ENCODE measurements around the gene FOXN1. TPM values are rescaled to one million over a fixed set of nuclear protein-coding genes. Genes with fewer than 3 reads are reported as not detected.

The FOXN1 gene
- total and polyA plus RNA-seq, 3 experiments from 2014 or later = not detected

DNA sequence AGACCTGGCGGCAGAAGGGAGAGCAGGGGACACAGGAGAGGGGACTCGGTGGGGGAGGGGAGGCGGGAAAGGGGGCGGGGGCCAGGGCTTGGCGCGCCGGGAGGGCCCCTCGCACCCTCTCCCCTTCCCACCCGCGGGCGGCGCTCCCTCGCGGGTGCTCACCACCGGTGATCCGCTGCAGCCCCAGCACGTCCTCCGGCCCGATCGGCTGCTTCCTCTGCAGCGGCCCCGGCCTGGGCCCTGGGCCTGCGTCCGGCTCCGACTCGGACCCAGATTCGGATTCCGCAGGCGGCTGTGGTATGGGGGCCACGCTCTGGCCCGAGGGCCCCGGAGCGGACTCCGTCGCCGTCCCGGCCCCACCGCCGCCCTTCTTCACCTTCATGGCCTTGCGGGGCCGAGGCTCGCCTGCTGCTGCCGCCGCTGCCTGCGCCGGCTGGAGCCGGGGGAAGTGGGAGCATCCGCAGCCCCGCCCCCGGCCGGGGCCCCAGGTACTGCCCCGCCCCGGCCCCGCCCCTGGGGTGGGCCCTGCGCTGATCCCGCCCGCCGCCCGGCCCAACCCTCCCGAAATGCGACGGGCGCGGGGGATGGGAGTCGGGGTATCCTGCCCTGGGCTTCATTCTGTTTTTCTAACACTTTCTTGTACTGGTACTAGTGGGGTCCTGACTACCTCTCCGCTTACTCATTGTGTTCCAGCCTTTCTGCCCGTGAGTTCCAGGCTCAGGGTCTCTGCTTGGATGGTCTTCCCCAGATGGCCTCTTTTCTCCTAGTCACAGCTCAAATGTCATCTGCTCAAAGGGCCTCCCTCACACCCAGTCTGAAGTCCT is 46.2 kb downstream of the FOXN1 start, which contains the start of gene UNC119:
UNC119 (minus strand) TSS at position 449 of the 824 bp plus-strand sequence; CDS start at position 382, 67 bp downstream.
- H3K36me3 Mint-ChIP-seq = peaks cover 7 to 51% (median 26%) of the 10 kb centered on the region in 3 donors
- ChIA-PET CTCF (interaction anchor here (0.9 to 3.4 kb wide), 2 partner anchors 19 to 593 kb away, joined by 3 to 13 read pairs; partner anchors contain the start of gene PIGS), POLR2A (interaction anchor here (0.6 kb wide), 1 partner anchor 48 kb away, joined by 4 read pairs; no protein-coding TSS in a partner anchor)
- H3K36me3 ChIP-seq (ENCODE audit: insufficient read depth, low read length) = peaks cover 34% of the 10 kb centered on the region
- H3K4me1 Mint-ChIP-seq = peaks cover 47 to 54% (median 51%) of the 10 kb centered on the region in 3 donors
- H3K27ac Mint-ChIP-seq = peak within 1 kb of the TSS; percentile 87 to 98 (median 94)
- no peaks in the 10 kb centered on the region for H3K9me3 Mint-ChIP-seq
- no peaks in the 10 kb centered on the region for H3K27me3 ChIP-seq (ENCODE audit: insufficient read depth, low read length, poor library complexity, severe bottlenecking)
- H3K4me3 Mint-ChIP-seq = peak within 1 kb of the TSS; percentile 88 to 94 (median 92)
- peak within 1 kb of the TSS; percentile 36 for H3K27ac ChIP-seq (ENCODE audit: low read depth, low read length)
- H3K4me3 ChIP-seq (ENCODE audit: low read length) = peak within 1 kb of the TSS; percentile 54
- H3K27me3 Mint-ChIP-seq = no peaks in the 10 kb centered on the region
- H3K4me1 ChIP-seq (ENCODE audit: insufficient read depth, low read length) = peaks cover 44% of the 10 kb centered on the region
- DNase-seq = peak; percentile 72 to 82 (median 75)
- H3K9me3 ChIP-seq (ENCODE audit: low read length) = no peaks in the 10 kb centered on the region

DNA sequence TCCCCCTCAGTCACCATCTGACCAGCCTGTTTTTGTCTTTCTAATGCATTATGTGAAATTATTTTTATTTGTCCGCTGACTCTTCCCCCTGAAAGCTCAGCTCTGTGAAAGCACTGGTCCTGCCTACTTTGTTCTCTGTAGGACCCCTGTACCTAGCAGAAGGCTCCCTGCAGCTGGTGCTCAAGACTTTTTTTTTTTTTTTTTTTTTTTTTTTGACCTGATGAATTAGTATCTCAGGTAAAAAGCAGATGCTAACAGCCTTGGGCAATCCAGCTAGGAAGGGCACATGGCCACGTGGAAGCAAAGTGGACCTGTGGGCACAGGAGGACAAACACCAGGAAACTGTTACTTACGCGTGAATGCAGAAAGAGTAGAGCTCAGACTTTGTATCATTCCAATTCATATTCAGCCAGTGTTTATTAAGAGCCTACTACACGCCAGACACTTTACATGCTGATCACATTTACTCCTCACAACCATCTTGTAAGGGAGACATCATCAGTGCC is 46.9 kb downstream of the FOXN1 start:
- Histone ChIP-seq H3K9me3 (ENCODE audit: low read length) (no peaks in the 10 kb centered on the region), H3K36me3 (ENCODE audit: insufficient read depth, low read length) (peaks cover 39% of the 10 kb centered on the region), H3K4me3 (ENCODE audit: low read length) (no peak overlapping the region), H3K27me3 (ENCODE audit: insufficient read depth, low read length, poor library complexity, severe bottlenecking) (no peaks in the 10 kb centered on the region), H3K4me1 (ENCODE audit: insufficient read depth, low read length) (peaks cover 39% of the 10 kb centered on the region), H3K27ac (ENCODE audit: low read depth, low read length) (no peak overlapping the region)
- H3K9me3 Mint-ChIP-seq = no peaks in the 10 kb centered on the region
- no peak for DNase-seq
- no peaks in the 10 kb centered on the region for H3K27me3 Mint-ChIP-seq
- peaks cover 7 to 54% (median 30%) of the 10 kb centered on the region in 3 donors for H3K36me3 Mint-ChIP-seq
- CTCF ChIA-PET = interaction anchor here (3.4 kb wide), 1 partner anchor 18 kb away, joined by 13 read pairs; the partner anchor contains the start of gene PIGS
- POLR2A ChIA-PET = interaction anchor here (0.6 kb wide), 1 partner anchor 47 kb away, joined by 4 read pairs; no protein-coding TSS in a partner anchor
- peak overlapping the region; percentile 53 to 95 (median 87) for H3K27ac Mint-ChIP-seq
- H3K4me1 Mint-ChIP-seq = peaks cover 46 to 48% (median 46%) of the 10 kb centered on the region in 3 donors
- peak overlapping the region; percentile 84 to 93 (median 89) for H3K4me3 Mint-ChIP-seq

DNA sequence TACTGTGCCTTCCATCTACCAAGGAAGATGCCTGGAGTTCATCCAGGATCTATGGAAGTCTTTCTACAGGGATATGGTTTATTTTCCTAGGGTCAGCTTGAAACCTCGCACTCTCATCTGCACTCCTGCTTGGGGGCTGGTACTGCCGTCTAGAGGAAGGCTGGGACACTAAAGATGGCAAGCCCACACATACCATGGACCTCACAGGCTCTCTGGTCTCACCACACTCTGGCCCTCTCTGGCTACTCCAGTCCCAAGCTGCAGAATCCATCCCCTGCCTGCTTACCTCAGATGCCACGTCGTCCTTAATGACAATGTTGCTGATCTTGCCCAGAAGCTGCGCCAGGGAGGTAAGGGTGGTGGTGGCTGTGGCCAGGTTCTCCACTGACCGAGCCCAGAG is 48.4 kb downstream of the FOXN1 start:
- H3K9me3 Mint-ChIP-seq = no peaks in the 10 kb centered on the region
- no peaks in the 10 kb centered on the region for H3K27me3 Mint-ChIP-seq
- H3K9me3 ChIP-seq (ENCODE audit: low read length) = no peaks in the 10 kb centered on the region
- H3K4me3 Mint-ChIP-seq = peak overlapping the region in 2 of 7 donors; percentile 43 to 65
- peaks cover 31 to 33% (median 32%) of the 10 kb centered on the region in 3 donors for H3K4me1 Mint-ChIP-seq
- no peak overlapping the region for H3K4me3 ChIP-seq (ENCODE audit: low read length)
- no peak for DNase-seq
- H3K36me3 ChIP-seq (ENCODE audit: insufficient read depth, low read length) = peaks cover 46% of the 10 kb centered on the region
- H3K27ac Mint-ChIP-seq = peak overlapping the region in 1 of 8 donors; percentile 71
- H3K36me3 Mint-ChIP-seq = peaks cover 7 to 64% (median 33%) of the 10 kb centered on the region in 3 donors
- no peaks in the 10 kb centered on the region for H3K27me3 ChIP-seq (ENCODE audit: insufficient read depth, low read length, poor library complexity, severe bottlenecking)
- no peak overlapping the region for H3K27ac ChIP-seq (ENCODE audit: low read depth, low read length)
- CTCF ChIA-PET = no interaction called here
- H3K4me1 ChIP-seq (ENCODE audit: insufficient read depth, low read length) = peaks cover 24% of the 10 kb centered on the region
- POLR2A ChIA-PET = interaction anchor here (1.1 kb wide), 1 partner anchor 17 kb away, joined by 3 read pairs; the partner anchor contains the start of gene PIGS

- no peak overlapping the region for H3K27ac ChIP-seq (ENCODE audit: low read depth, low read length)
- peaks cover 19% of the 10 kb centered on the region for H3K4me1 ChIP-seq (ENCODE audit: insufficient read depth, low read length)
- Mint-ChIP-seq H3K27me3 (no peaks in the 10 kb centered on the region), H3K27ac (peak overlapping the region in 1 of 8 donors; percentile 71), H3K4me3 (peak overlapping the region in 2 of 7 donors; percentile 19 to 43), H3K9me3 (no peaks in the 10 kb centered on the region), H3K4me1 (peaks cover 26 to 28% (median 27%) of the 10 kb centered on the region in 3 donors), H3K36me3 (peaks cover 7 to 68% (median 35%) of the 10 kb centered on the region in 3 donors)
- peaks cover 51% of the 10 kb centered on the region for H3K36me3 ChIP-seq (ENCODE audit: insufficient read depth, low read length)
- POLR2A ChIA-PET = no interaction called here
- no peak overlapping the region for H3K4me3 ChIP-seq (ENCODE audit: low read length)
- H3K9me3 ChIP-seq (ENCODE audit: low read length) = no peaks in the 10 kb centered on the region
- no peaks in the 10 kb centered on the region for H3K27me3 ChIP-seq (ENCODE audit: insufficient read depth, low read length, poor library complexity, severe bottlenecking)
- DNase-seq = no peak
- CTCF ChIA-PET = no interaction called here
Observed at GRCh38 chr17:28555022-28555421, 48.9 kb downstream of the FOXN1 start.

DNA sequence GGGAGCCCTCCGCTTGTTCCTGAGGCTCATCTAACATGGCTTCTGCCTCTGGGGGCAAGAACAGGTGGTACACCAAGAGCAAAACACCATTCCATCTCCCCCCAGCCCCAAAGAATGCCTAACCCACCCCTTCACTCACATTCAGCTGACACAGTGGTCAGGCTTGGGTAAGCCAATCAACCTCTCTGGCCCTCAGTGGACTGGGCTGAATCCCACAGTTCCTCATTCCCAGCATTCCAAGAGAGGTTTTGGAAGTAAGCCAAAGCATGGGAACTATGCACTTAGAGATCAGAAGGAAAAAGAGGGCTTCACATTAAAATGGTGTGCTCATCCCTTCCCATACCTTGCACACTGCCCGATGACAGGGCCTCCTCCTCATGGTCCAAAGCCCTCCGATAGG is 57.3 kb downstream of the FOXN1 start:
- DNase-seq = no peak
- peaks cover 20 to 29% (median 24%) of the 10 kb centered on the region in 3 donors for H3K4me1 Mint-ChIP-seq
- POLR2A ChIA-PET = no interaction called here
- Histone ChIP-seq H3K4me1 (ENCODE audit: insufficient read depth, low read length) (no peaks in the 10 kb centered on the region), H3K27ac (ENCODE audit: low read depth, low read length) (no peak overlapping the region), H3K4me3 (ENCODE audit: low read length) (no peak overlapping the region), H3K9me3 (ENCODE audit: low read length) (no peaks in the 10 kb centered on the region), H3K36me3 (ENCODE audit: insufficient read depth, low read length) (peaks cover 23% of the 10 kb centered on the region), H3K27me3 (ENCODE audit: insufficient read depth, low read length, poor library complexity, severe bottlenecking) (no peaks in the 10 kb centered on the region)
- H3K9me3 Mint-ChIP-seq = no peaks in the 10 kb centered on the region
- H3K4me3 Mint-ChIP-seq = no peak overlapping the region
- no peak overlapping the region for H3K27ac Mint-ChIP-seq
- peaks cover 0 to 64% (median 11%) of the 10 kb centered on the region in 3 donors for H3K36me3 Mint-ChIP-seq
- CTCF ChIA-PET = no interaction called here
- H3K27me3 Mint-ChIP-seq = no peaks in the 10 kb centered on the region

DNA sequence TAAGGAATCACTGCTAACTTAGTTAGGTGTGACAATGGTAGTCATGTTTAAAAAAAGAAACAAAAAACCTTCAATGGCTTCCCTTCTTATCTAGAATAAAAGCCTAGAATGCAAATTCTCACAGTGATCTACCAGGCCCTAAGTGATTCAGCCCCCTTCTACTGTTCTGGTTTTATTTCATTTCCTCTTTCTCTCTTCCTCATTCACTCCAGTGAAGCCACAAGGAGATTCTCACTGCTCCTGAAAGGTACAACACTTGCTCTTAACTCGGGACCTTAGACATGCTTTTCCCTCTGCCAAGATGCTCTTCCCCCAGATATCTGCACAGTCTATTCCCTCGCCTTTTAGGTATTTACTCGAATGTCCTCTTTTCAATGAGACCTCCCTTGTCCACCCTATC is 61.5 kb downstream of the FOXN1 start:
- Histone ChIP-seq H3K4me3 (ENCODE audit: low read length) (no peak overlapping the region), H3K27me3 (ENCODE audit: insufficient read depth, low read length, poor library complexity, severe bottlenecking) (no peaks in the 10 kb centered on the region), H3K27ac (ENCODE audit: low read depth, low read length) (no peak overlapping the region), H3K4me1 (ENCODE audit: insufficient read depth, low read length) (peaks cover 27% of the 10 kb centered on the region), H3K9me3 (ENCODE audit: low read length) (no peaks in the 10 kb centered on the region), H3K36me3 (ENCODE audit: insufficient read depth, low read length) (peaks cover 7% of the 10 kb centered on the region)
- no peak for DNase-seq
- ChIA-PET CTCF (no interaction called here), POLR2A (no interaction called here)
- no peaks in the 10 kb centered on the region for H3K9me3 Mint-ChIP-seq
- H3K27me3 Mint-ChIP-seq = no peaks in the 10 kb centered on the region
- H3K4me3 Mint-ChIP-seq = peak overlapping the region in 5 of 7 donors; percentile 13 to 73 (median 29)
- H3K27ac Mint-ChIP-seq = peak overlapping the region in 5 of 8 donors; percentile 29 to 94 (median 57)
- peaks cover 0 to 54% (median 6%) of the 10 kb centered on the region in 3 donors for H3K36me3 Mint-ChIP-seq
- H3K4me1 Mint-ChIP-seq = peaks cover 48 to 65% (median 56%) of the 10 kb centered on the region in 3 donors

GRCh38 chr17:28569446-28569845 is 63.3 kb downstream of the FOXN1 start:
- ChIA-PET POLR2A (no interaction called here), CTCF (interaction anchor here (1.8 to 3.2 kb wide), 2 partner anchors 19 to 30 kb away, joined by 4 to 10 read pairs; partner anchors contain the start of gene SPAG5)
- no peaks in the 10 kb centered on the region for H3K36me3 ChIP-seq (ENCODE audit: insufficient read depth, low read length)
- peak overlapping the region; percentile 74 to 98 (median 96) for H3K4me3 Mint-ChIP-seq
- peak overlapping the region; percentile 9 for H3K4me3 ChIP-seq (ENCODE audit: low read length)
- H3K9me3 Mint-ChIP-seq = no peaks in the 10 kb centered on the region
- H3K36me3 Mint-ChIP-seq = peaks cover 0 to 40% (median 6%) of the 10 kb centered on the region in 3 donors
- H3K27ac Mint-ChIP-seq = peak overlapping the region in 7 of 8 donors; percentile 64 to 96 (median 88)
- no peaks in the 10 kb centered on the region for H3K27me3 Mint-ChIP-seq
- no peaks in the 10 kb centered on the region for H3K9me3 ChIP-seq (ENCODE audit: low read length)
- peaks cover 56 to 75% (median 60%) of the 10 kb centered on the region in 3 donors for H3K4me1 Mint-ChIP-seq
- DNase-seq = no peak
- peaks cover 34% of the 10 kb centered on the region for H3K4me1 ChIP-seq (ENCODE audit: insufficient read depth, low read length)
- H3K27ac ChIP-seq (ENCODE audit: low read depth, low read length) = no peak overlapping the region
- H3K27me3 ChIP-seq (ENCODE audit: insufficient read depth, low read length, poor library complexity, severe bottlenecking) = no peaks in the 10 kb centered on the region

Data from CD8-positive, alpha-beta memory T cell (primary cell).